Myometrial cell (primary cell): Measurements from ENCODE around the gene MFAP3L. TPM values are rescaled to one million over a fixed set of nuclear protein-coding genes. Genes with fewer than 3 reads are reported as not detected.

Source experiments
- total RNA-seq: library from RNA; depleted of rRNA; stranded (reverse); fragments of >200 nt; gene quantifications from 2 replicates; pipeline ENCODE4 v1.2.3, GENCODE V29; 2015

Gene MFAP3L
- 0.35 and 1.4 TPM in 2 replicates for total RNA-seq

DNA sequence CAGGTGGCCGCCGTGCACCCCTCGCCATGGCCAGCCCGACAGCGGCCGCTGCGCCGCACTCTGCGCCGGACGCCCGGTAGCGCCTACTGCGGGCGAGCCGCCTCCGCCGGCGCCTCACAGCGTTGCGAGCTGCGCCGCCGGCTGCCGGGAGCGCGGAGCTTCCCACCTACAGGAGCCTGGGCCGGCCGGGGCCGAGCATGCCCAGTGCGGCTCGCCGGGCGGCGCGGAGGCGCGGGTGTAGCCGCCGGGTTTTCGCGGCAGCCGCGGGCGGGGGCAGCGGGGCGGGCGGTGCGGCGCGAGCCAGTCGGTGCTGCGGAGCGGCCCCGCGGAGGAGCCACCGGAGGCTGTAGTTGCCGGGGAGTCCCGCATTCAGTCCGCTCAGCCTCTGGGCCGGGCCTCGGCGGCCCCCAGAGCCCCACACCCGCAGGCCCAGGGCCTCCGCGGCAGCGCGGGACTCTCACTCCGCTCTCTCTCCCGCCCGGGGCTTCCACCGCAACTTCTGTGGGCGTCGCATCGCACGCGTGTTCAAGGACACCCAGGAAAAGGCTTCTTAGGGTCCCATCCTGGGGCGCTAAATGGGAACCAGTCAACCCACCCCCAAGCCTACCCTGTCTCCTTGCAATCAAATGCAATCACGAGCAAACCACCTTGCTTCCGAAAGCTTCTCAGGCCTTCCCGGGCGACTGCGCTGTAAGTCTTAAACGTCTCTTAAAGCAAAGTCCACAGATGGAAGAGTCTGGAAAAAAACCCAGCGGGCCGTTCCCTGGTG lies at the start of gene MFAP3L:
Gene MFAP3L, minus strand, starts transcription at position 143 of the 769 bp plus-strand sequence. CDS start 20,518 bp downstream, outside the sequence.

Other genes with a start within 250 kb of the MFAP3L start
- 5.8 and 8.1 TPM in 2 replicates for gene AADAT, start 63.6 kb upstream of the MFAP3L start, total RNA-seq